HEK293T (cell line): ENCODE results near the gene ZNF513.
"Not testable (repeated sequence)": the region's sequence is repeated elsewhere in the genome, so short reads cannot be mapped to it uniquely, and the experiment has no call there.

Experiments
- CTCF ChIA-PET: fragments of 350-600 bp; formaldehyde crosslinking; extraction: SDS; loops from one replicate; lab custom pipeline; 2021; ENCODE audit warnings: antibody characterized with exemption, inconsistent platforms; lab: Yijun Ruan, JAX
- POLR2A ChIA-PET: fragments of 350-600 bp; formaldehyde crosslinking; extraction: SDS; loops from one replicate; lab custom pipeline; 2020; ENCODE audit warnings: antibody characterized with exemption, inconsistent platforms; lab: Yijun Ruan, JAX
- DNase-seq: peaks from one replicate; pipeline ENCODE4 v3.0.0; 2012; ENCODE audit warnings: mixed read lengths; ENCODE audit errors: extremely low spot score
- ARNT ChIP-seq: fragments of 450-650 bp; IDR thresholded peaks from 2 replicates; pipeline ENCODE4 v1.6.1; 2017; ENCODE audit warnings: mild to moderate bottlenecking
- BHLHE40 ChIP-seq: fragments of 450-650 bp; IDR thresholded peaks from 2 replicates; pipeline ENCODE4 v1.6.1; 2016; ENCODE audit warnings: mild to moderate bottlenecking, moderate library complexity, borderline replicate concordance
- CTBP1 ChIP-seq: fragments of 450-650 bp; IDR thresholded peaks from 2 replicates; pipeline ENCODE4 v1.6.1; 2016; ENCODE audit warnings: borderline replicate concordance
- ELF4 ChIP-seq: fragments of 450-650 bp; IDR thresholded peaks from 2 replicates; pipeline ENCODE4 v1.6.1; 2017; ENCODE audit warnings: antibody characterized with exemption
- FOXA1 ChIP-seq: fragments of 450-650 bp; IDR thresholded peaks from 2 replicates; pipeline ENCODE4 v1.6.1; 2016; ENCODE audit warnings: mild to moderate bottlenecking
- FOXK2 ChIP-seq: fragments of 450-650 bp; IDR thresholded peaks from 2 replicates; pipeline ENCODE4 v1.6.1; 2016; ENCODE audit warnings: mild to moderate bottlenecking
- FOXM1 ChIP-seq: fragments of 450-650 bp; IDR thresholded peaks from 2 replicates; pipeline ENCODE4 v1.6.1; 2017; ENCODE audit warnings: mild to moderate bottlenecking, borderline replicate concordance
- HDGF ChIP-seq: fragments of 450-650 bp; IDR thresholded peaks from 2 replicates; pipeline ENCODE4 v1.6.1; 2017; ENCODE audit warnings: antibody characterized with exemption, borderline replicate concordance
- L3MBTL2 ChIP-seq: fragments of 450-650 bp; conservative IDR thresholded peaks from 2 replicates; pipeline ENCODE4 v1.6.1; 2016; ENCODE audit warnings: mild to moderate bottlenecking
- LEF1 ChIP-seq: fragments of 450-650 bp; IDR thresholded peaks from 2 replicates; pipeline ENCODE4 v1.6.1; 2017; ENCODE audit warnings: mild to moderate bottlenecking, borderline replicate concordance
- NFRKB ChIP-seq: fragments of 450-650 bp; IDR thresholded peaks from 2 replicates; pipeline ENCODE4 v1.6.1; 2016; ENCODE audit warnings: mild to moderate bottlenecking, moderate library complexity
- SP1 ChIP-seq: fragments of 450-650 bp; IDR thresholded peaks from 2 replicates; pipeline ENCODE4 v1.6.1; 2017
- SUZ12 ChIP-seq: fragments of 450-650 bp; IDR thresholded peaks from 2 replicates; pipeline ENCODE4 v1.6.1; 2016; ENCODE audit warnings: mild to moderate bottlenecking
- TARDBP ChIP-seq: fragments of 450-650 bp; IDR thresholded peaks from 2 replicates; pipeline ENCODE4 v1.6.1; 2016
- ZNF384 ChIP-seq: fragments of 450-650 bp; IDR thresholded peaks from 2 replicates; pipeline ENCODE4 v1.6.1; 2016
- TF ChIP-seq, protein P1 (sequence below): fragments of 450-650 bp; IDR thresholded peaks from 2 replicates; pipeline ENCODE4 v1.6.1; 2016

Gene ZNF513

GRCh38 chr2:27356382-27357181 lies 24.0 kb downstream of the ZNF513 start, which contains the start of gene GTF3C2:
Gene GTF3C2, minus strand, starts transcription at chr2:27356764. Its CDS starts 13,210 bp downstream, at chr2:27343554.
- CTCF ChIA-PET = interaction anchor here (0.6 kb wide), 1 partner anchor 11 kb away, joined by 3 read pairs; no protein-coding TSS in a partner anchor
- DNase-seq = peak; percentile 90
- POLR2A ChIA-PET = interaction anchor here (0.7 to 2.9 kb wide), 19 partner anchors 10 to 144 kb away, joined by 3 to 25 read pairs (median 3); partner anchors contain the start of genes ATRAID, EIF2B4, MPV17 and NRBP1
- peak; percentile 91 for TF ChIP-seq L3MBTL2
- TF ChIP-seq ELF4 = peak; percentile 44
- no peak for TF ChIP-seq FOXM1
- no peak for TF ChIP-seq CTBP1
- peak; percentile 78 for TF ChIP-seq FOXK2
- no peak for TF ChIP-seq LEF1
- TF ChIP-seq SP1 = no peak
- no peak for TF ChIP-seq BHLHE40
- no peak for TF ChIP-seq ZNF384
- TF ChIP-seq, protein P1, sequence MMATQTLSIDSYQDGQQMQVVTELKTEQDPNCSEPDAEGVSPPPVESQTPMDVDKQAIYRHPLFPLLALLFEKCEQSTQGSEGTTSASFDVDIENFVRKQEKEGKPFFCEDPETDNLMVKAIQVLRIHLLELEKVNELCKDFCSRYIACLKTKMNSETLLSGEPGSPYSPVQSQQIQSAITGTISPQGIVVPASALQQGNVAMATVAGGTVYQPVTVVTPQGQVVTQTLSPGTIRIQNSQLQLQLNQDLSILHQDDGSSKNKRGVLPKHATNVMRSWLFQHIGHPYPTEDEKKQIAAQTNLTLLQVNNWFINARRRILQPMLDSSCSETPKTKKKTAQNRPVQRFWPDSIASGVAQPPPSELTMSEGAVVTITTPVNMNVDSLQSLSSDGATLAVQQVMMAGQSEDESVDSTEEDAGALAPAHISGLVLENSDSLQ = peak; percentile 46; the same call in 1 of the 2 replicates
- TF ChIP-seq FOXA1 = no peak
- no peak for TF ChIP-seq HDGF
- no peak for TF ChIP-seq ARNT
- no peak for TF ChIP-seq TARDBP
- TF ChIP-seq SUZ12 = no peak

GRCh38 chr2:27356056-27356381 lies 24.5 kb downstream of the ZNF513 start:
- TF ChIP-seq ZNF384 (no peak), ARNT (no peak), FOXM1 (no peak), SUZ12 (no peak), FOXA1 (no peak), SP1 (no peak), LEF1 (no peak), FOXK2 (no peak), TARDBP (no peak), L3MBTL2 (no peak), ELF4 (no peak), CTBP1 (no peak), HDGF (no peak), BHLHE40 (no peak), NFRKB (no peak)
- TF ChIP-seq, protein P1 = no peak
- ChIA-PET CTCF (interaction anchor here (0.6 kb wide), 1 partner anchor 10 kb away, joined by 3 read pairs; no protein-coding TSS in a partner anchor), POLR2A (interaction anchor here (0.9 to 2.9 kb wide), 14 partner anchors 10 to 143 kb away, joined by 3 to 25 read pairs (median 8); partner anchors contain the start of genes ATRAID, EIF2B4, MPV17 and PPM1G)
- DNase-seq = peak; percentile 46

- POLR2A ChIA-PET = interaction anchor here (1.4 kb wide), 1 partner anchor 15 kb away, joined by 5 read pairs; no protein-coding TSS in a partner anchor
Measured at GRCh38 chr2:27354597-27354927, 26.0 kb downstream of the ZNF513 start.

DNA sequence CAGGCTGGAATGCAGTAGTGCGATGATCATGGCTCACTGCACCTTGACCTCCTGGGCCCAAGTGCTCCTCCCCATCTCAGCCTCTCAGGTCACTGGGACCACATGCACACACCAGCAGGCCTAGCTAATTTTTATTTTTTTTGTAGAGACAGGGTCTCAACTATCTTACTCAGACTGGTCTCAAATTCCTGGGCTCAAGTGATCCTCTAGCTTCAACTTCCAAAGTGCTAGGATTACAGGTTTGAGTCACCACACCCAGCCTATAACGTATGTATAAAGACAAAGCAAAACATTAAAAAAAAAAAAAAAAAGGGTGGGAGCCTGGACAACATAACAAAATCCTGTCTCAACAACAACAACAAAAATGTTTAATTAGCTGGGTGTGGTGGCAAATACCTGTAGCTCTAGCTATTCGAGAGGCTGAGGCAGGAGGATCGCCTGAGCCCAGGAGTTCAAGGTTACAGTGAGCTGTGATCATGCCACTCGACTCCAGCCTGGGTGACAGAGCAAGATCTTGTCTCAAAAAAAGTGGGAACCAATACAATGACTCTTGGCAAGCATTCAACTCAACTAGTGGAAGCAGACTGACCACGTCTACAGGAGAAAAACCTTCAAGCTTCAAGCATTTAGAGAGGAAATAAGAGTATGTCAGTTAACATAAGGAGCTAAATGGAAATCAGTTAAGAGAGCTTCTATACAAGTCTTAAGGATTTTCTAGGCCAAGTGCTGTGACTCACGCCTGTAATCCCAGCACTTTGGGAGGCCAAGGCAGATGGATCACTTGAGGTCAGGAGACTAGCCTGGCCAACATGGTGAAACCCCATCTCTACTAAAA lies 26.6 kb downstream of the ZNF513 start:
- TF ChIP-seq FOXK2 (no peak), ZNF384 (peak; percentile 72)
- CTCF ChIA-PET = interaction anchor here (0.7 kb wide), 1 partner anchor 24 kb away, joined by 3 read pairs; no protein-coding TSS in a partner anchor
- no peak for DNase-seq
- POLR2A ChIA-PET = interaction anchor here (0.9 to 1.1 kb wide), 4 partner anchors 16 to 56 kb away, joined by 3 to 8 read pairs (median 4); partner anchors contain the start of genes EIF2B4, MPV17 and PPM1G

More at GRCh38 chr2:27354597-27354927, 26.0 kb downstream of the ZNF513 start:
- CTCF ChIA-PET = no interaction called here
- TF ChIP-seq SUZ12 = no peak
- TF ChIP-seq, protein P1 = peak; percentile 57; the same call in 1 of the 2 replicates
- no peak for DNase-seq

GRCh38 chr2:27353386-27353761 lies 27.2 kb downstream of the ZNF513 start:
- ChIA-PET CTCF (interaction anchor here (0.6 to 0.7 kb wide), 2 partner anchors 24 to 140 kb away, joined by 3 read pairs; no protein-coding TSS in a partner anchor), POLR2A (interaction anchor here (0.9 to 1.1 kb wide), 5 partner anchors 11 to 56 kb away, joined by 3 to 8 read pairs (median 4); partner anchors contain the start of genes EIF2B4, MPV17 and PPM1G)
- DNase-seq = not testable (repeated sequence)
